Measurements from ENCODE around the gene SCN5A.
"Not testable (repeated sequence)": the region's sequence is repeated elsewhere in the genome, so short reads cannot be mapped to it uniquely, and the experiment has no call there.

The SCN5A gene

DNA sequence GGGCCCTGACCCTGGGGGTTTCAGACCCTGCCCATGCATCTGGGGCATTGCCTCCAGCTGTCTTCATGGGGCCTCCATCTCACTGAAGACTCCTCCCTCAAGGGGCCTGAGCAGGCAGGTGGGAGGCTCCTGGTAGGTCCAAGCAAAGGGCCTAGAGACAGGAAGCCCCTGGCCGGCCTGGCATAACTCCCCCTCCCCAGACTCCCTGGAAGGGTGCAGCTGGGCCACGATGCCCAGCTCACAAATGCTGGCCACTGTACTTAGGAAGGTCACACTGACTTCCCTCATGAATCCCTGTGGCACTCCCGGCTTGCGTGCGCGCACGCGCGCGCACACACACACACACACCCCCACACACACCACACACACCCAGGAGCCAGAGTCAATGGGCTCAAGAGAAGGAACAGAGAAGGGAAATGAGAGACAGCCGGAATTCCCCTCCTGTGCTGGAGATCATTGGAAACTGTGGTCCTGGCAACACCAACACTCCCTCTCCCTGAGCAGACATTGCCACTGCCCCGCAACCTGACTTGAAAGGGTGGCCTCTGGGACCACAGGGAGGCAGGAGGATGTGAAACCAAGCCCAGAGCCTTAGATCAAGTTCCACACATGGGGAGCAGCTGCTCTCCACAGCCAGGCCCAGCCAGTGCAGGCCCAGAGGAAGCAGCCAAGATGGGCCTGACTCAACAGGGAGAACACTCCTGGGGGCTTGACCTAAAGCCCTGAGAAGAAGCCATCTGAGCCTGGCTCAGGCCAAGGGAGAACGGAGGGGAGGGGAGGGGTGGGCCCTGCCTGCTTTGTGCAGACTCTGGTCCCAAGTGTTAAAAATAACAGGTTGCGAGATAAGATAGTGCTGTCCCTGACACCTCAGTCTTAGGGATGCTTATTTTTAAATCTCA is 69.7 kb downstream of the SCN5A start:
- no peak for DNase-seq (ENCODE audit: low spot score)
- Mint-ChIP-seq H3K27me3 (ENCODE audit: low read depth) (no peaks in the 10 kb centered on the region), H3K9me3 (no peaks in the 10 kb centered on the region), H3K27ac (no peak overlapping the region), H3K36me3 (ENCODE audit: low read depth) (no peaks in the 10 kb centered on the region), H3K4me1 (ENCODE audit: low read depth) (no peaks in the 10 kb centered on the region), H3K4me3 (no peak overlapping the region)

- no peaks in the 10 kb centered on the region for H3K36me3 Mint-ChIP-seq (ENCODE audit: low read depth)
- H3K4me3 Mint-ChIP-seq: no peak overlapping the region
- no peaks in the 10 kb centered on the region for H3K9me3 Mint-ChIP-seq
- H3K27me3 Mint-ChIP-seq (ENCODE audit: low read depth): no peaks in the 10 kb centered on the region
- H3K27ac Mint-ChIP-seq: no peak overlapping the region
- no peaks in the 10 kb centered on the region for H3K4me1 Mint-ChIP-seq (ENCODE audit: low read depth)
- DNase-seq (ENCODE audit: low spot score): no peak
These were observed 70.3 kb downstream of the SCN5A start for GRCh38 chr3:38579141-38579540.

- no peaks in the 10 kb centered on the region for H3K27me3 Mint-ChIP-seq (ENCODE audit: low read depth)
- H3K9me3 Mint-ChIP-seq: no peaks in the 10 kb centered on the region
- H3K4me1 Mint-ChIP-seq (ENCODE audit: low read depth): no peaks in the 10 kb centered on the region
- H3K27ac Mint-ChIP-seq: no peak overlapping the region
- no peak for DNase-seq (ENCODE audit: low spot score)
- no peak overlapping the region for H3K4me3 Mint-ChIP-seq
- H3K36me3 Mint-ChIP-seq (ENCODE audit: low read depth): no peaks in the 10 kb centered on the region
These were observed 70.9 kb downstream of the SCN5A start for GRCh38 chr3:38578551-38578950.

- H3K9me3 Mint-ChIP-seq: no peaks in the 10 kb centered on the region
These were observed 71.4 kb downstream of the SCN5A start for GRCh38 chr3:38578081-38578475.

GRCh38 chr3:38577371-38578080 is 72.0 kb downstream of the SCN5A start:
- Mint-ChIP-seq H3K27me3 (ENCODE audit: low read depth) (no peaks in the 10 kb centered on the region), H3K4me1 (ENCODE audit: low read depth) (no peaks in the 10 kb centered on the region), H3K27ac (no peak overlapping the region), H3K9me3 (no peaks in the 10 kb centered on the region), H3K4me3 (no peak overlapping the region), H3K36me3 (ENCODE audit: low read depth) (no peaks in the 10 kb centered on the region)
- DNase-seq (ENCODE audit: low spot score): no peak

More at GRCh38 chr3:38578081-38578475, 71.4 kb downstream of the SCN5A start:
- H3K4me1 Mint-ChIP-seq (ENCODE audit: low read depth): no peaks in the 10 kb centered on the region
- no peaks in the 10 kb centered on the region for H3K27me3 Mint-ChIP-seq (ENCODE audit: low read depth)
- no peak overlapping the region for H3K4me3 Mint-ChIP-seq
- no peaks in the 10 kb centered on the region for H3K36me3 Mint-ChIP-seq (ENCODE audit: low read depth)
- no peak for DNase-seq (ENCODE audit: low spot score)
- H3K27ac Mint-ChIP-seq: no peak overlapping the region

DNA sequence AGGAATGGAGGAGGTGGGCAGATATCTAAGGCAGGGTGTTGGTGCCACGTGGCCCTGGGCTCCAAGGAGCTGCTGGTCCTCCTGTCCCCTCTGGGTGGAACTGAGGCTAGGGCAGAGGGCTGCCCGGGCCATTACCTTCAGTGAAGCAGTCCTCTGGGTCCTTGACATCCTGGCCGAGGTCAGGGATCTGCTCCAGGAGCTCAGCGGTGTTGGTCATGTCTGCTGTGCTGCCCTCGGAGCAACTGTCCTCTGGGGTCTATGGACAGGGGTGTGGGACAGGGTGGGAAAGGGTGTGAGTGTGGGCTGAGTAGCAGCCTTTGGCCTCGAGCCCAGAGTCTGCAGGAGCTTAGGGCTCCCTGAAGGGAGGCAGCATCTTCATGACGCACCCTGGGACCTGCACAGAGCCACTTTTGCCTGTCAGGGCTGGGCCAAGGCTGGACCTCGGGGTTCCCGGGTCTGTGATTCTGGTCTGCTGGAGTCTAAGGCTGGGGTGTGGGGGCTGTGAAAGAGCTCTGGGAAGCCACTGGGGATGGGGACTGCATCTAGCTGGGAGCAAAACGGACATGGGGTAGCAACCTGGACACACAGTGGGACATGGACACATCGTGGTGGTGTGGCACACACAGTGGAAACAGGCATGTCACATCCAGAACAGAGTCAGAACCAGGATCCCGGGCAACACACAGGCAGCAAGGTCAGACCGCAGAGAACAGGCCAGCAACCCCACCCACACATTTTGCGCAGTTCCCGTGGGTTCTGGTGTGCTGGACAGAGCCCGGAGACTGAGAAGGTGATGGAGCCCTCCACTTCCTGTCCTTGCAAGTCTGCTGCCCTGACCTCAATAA is 72.7 kb downstream of the SCN5A start:
- H3K36me3 Mint-ChIP-seq (ENCODE audit: low read depth): no peaks in the 10 kb centered on the region
- no peak for DNase-seq (ENCODE audit: low spot score)
- no peaks in the 10 kb centered on the region for H3K9me3 Mint-ChIP-seq
- no peaks in the 10 kb centered on the region for H3K4me1 Mint-ChIP-seq (ENCODE audit: low read depth)
- no peak overlapping the region for H3K4me3 Mint-ChIP-seq
- no peaks in the 10 kb centered on the region for H3K27me3 Mint-ChIP-seq (ENCODE audit: low read depth)
- no peak overlapping the region for H3K27ac Mint-ChIP-seq

- Mint-ChIP-seq H3K36me3 (ENCODE audit: low read depth) (no peaks in the 10 kb centered on the region), H3K27ac (no peak overlapping the region), H3K4me1 (ENCODE audit: low read depth) (no peaks in the 10 kb centered on the region), H3K9me3 (no peaks in the 10 kb centered on the region), H3K27me3 (ENCODE audit: low read depth) (no peaks in the 10 kb centered on the region), H3K4me3 (no peak overlapping the region)
- DNase-seq (ENCODE audit: low spot score): no peak
These were observed 73.4 kb downstream of the SCN5A start for GRCh38 chr3:38576131-38576525.

DNA sequence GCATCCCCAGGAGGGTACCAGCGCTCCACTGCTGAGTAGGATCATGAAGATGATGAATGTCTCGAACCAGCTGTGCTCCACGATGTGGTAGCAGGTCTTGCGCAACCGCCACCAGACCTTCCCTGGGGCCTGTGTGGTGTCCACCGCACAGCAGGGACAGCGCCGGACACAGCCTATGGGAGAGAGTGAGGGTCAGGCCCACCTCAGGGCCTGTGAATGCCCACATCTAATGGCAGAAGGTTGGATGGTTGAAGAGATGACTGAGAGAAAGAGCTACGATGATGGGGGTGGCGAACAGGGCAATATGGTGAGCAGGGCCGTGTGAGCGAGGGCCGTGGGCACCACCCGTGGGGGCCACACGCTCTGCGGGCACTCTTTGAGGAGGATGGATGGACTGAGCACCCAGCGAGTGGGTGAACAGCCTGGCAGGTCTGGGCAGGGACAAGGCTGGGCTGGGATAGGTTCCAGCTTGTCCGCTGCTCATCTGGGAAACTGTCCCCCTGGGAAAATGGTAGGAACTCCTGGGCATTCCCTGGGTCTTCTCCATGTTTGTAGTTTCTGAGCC is 74.1 kb downstream of the SCN5A start:
- Mint-ChIP-seq H3K4me1 (ENCODE audit: low read depth) (no peaks in the 10 kb centered on the region), H3K4me3 (no peak overlapping the region), H3K9me3 (no peaks in the 10 kb centered on the region), H3K27ac (no peak overlapping the region), H3K27me3 (ENCODE audit: low read depth) (no peaks in the 10 kb centered on the region), H3K36me3 (ENCODE audit: low read depth) (no peaks in the 10 kb centered on the region)
- no peak for DNase-seq (ENCODE audit: low spot score)

- no peaks in the 10 kb centered on the region for H3K4me1 Mint-ChIP-seq (ENCODE audit: low read depth)
- no peaks in the 10 kb centered on the region for H3K36me3 Mint-ChIP-seq (ENCODE audit: low read depth)
- H3K27ac Mint-ChIP-seq: no peak overlapping the region
- no peaks in the 10 kb centered on the region for H3K27me3 Mint-ChIP-seq (ENCODE audit: low read depth)
- DNase-seq (ENCODE audit: low spot score): no peak
- no peak overlapping the region for H3K4me3 Mint-ChIP-seq
- no peaks in the 10 kb centered on the region for H3K9me3 Mint-ChIP-seq
These were observed 74.8 kb downstream of the SCN5A start for GRCh38 chr3:38574411-38575278.

DNA sequence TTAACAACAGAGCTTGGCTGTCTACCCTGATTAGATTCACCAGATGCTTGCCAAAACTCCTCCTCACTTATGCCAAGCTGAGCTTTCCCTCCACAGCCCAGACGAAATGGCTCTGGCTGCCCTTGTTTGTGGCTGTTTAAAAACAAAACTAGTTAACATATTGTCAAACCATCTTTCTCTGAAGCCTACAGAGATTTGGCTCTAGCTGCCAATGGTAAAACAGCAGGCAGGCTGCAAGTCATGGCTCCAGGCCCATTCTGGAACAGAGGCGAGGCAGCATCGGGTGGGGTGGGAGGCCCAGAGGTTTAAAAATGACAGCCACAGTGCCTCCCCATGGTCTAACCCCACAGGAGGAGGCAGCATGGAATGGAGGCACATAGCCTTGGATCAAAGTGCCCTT is 75.9 kb downstream of the SCN5A start:
- no peak overlapping the region for H3K27ac Mint-ChIP-seq
- H3K4me3 Mint-ChIP-seq: no peak overlapping the region
- H3K36me3 Mint-ChIP-seq (ENCODE audit: low read depth): no peaks in the 10 kb centered on the region
- no peaks in the 10 kb centered on the region for H3K4me1 Mint-ChIP-seq (ENCODE audit: low read depth)
- no peaks in the 10 kb centered on the region for H3K9me3 Mint-ChIP-seq
- DNase-seq (ENCODE audit: low spot score): no peak
- no peaks in the 10 kb centered on the region for H3K27me3 Mint-ChIP-seq (ENCODE audit: low read depth)

DNA sequence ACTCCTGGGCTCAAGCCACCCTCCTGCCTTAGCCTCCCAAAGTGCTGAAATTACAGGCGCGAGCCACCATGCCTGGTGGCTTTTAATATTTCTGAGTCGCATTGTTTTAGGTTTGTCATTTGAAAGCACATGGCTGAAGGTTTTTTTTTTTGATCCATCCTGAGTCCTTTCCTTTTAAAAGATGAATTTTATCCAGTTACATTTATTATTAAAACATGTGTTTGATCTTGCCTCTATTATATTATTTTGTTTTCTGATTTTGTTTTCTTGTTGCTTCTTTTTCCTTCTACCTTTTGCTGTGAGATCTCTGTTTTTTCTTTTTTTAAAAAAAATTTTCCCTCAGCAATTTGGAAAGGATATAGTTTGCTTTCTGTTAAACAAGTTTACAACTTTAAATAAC is 76.4 kb downstream of the SCN5A start:
- Mint-ChIP-seq H3K9me3 (no peaks in the 10 kb centered on the region), H3K27me3 (ENCODE audit: low read depth) (no peaks in the 10 kb centered on the region), H3K4me1 (ENCODE audit: low read depth) (no peaks in the 10 kb centered on the region), H3K36me3 (ENCODE audit: low read depth) (no peaks in the 10 kb centered on the region), H3K4me3 (no peak overlapping the region), H3K27ac (no peak overlapping the region)
- DNase-seq (ENCODE audit: low spot score): no peak

- Mint-ChIP-seq H3K27ac (no peak overlapping the region), H3K9me3 (no peaks in the 10 kb centered on the region), H3K4me1 (ENCODE audit: low read depth) (no peaks in the 10 kb centered on the region), H3K4me3 (no peak overlapping the region), H3K36me3 (ENCODE audit: low read depth) (no peaks in the 10 kb centered on the region), H3K27me3 (ENCODE audit: low read depth) (no peaks in the 10 kb centered on the region)
- DNase-seq (ENCODE audit: low spot score): no peak
These were observed 82.0 kb downstream of the SCN5A start for GRCh38 chr3:38567498-38567897.

GRCh38 chr3:38566794-38567193 is 82.7 kb downstream of the SCN5A start:
- not testable (repeated sequence) for DNase-seq (ENCODE audit: low spot score); H3K4me3 Mint-ChIP-seq; H3K27me3 Mint-ChIP-seq (ENCODE audit: low read depth); H3K4me1 Mint-ChIP-seq (ENCODE audit: low read depth); H3K36me3 Mint-ChIP-seq (ENCODE audit: low read depth); H3K27ac Mint-ChIP-seq; H3K9me3 Mint-ChIP-seq

Measured in T-helper 2 cell treated with Interferon-gamma antibody and Interleukin-4, amounts not matched to agents 5 μg/mL and 100 μg/mL, for 36 hours (primary cell).